SK-N-SH (cell line): Measurements from ENCODE around the gene WWC2. TPM values are rescaled to one million over a fixed set of nuclear protein-coding genes. Genes with fewer than 3 reads are reported as not detected.

ENCODE experiments used
- CTCF ChIA-PET: fragments of 300-600, 350-600 bp; formaldehyde crosslinking; extraction: SDS; loops from one replicate; lab custom pipeline; 2021; lab: Yijun Ruan, JAX
- POLR2A ChIA-PET: fragments of 350-600 bp; sonication (Branson Sonifier 250); formaldehyde crosslinking; extraction: SDS; loops from one replicate; lab custom pipeline; 2020; ENCODE audit warnings: antibody characterized with exemption, inconsistent platforms; lab: Yijun Ruan, JAX
- DNase-seq: peaks from one replicate; pipeline ENCODE4 v3.0.0; 2012
- H2AFZ ChIP-seq: fragments of 200-600 bp; sonication (generic); 2 replicates; pipeline ENCODE4 v1.8.1; 2016; ENCODE audit warnings: antibody characterized with exemption, mild to moderate bottlenecking, low read depth
- H3F3A ChIP-seq: fragments of 200-600 bp; sonication (generic); replicated peaks from 2 replicates; pipeline ENCODE3; 2016; ENCODE audit warnings: antibody characterized with exemption, mild to moderate bottlenecking; ENCODE audit not compliant: insufficient read depth
- H3K27ac ChIP-seq, 2 experiments: fragments of 200-500 bp in 1 of 2; fragments of 200-600 bp in 1 of 2; sonication (Bioruptor generic) in 1 of 2; sonication (generic), shearing (Covaris generic) in 1 of 2; 2 replicates each; pipeline versions ENCODE4 v1.5.1 to v1.6.1; 2014 to 2016; ENCODE audit warnings: low read depth in 2 of 2, inconsistent platforms in 1 of 2, low read length in 1 of 2, mild to moderate bottlenecking in 1 of 2, mixed read lengths in 1 of 2
- H3K27me3 ChIP-seq: fragments of 200-600 bp; sonication (generic), shearing (Covaris generic); 2 replicates; pipeline ENCODE4 v1.6.1; 2016; ENCODE audit warnings: mixed run types; ENCODE audit not compliant: insufficient read depth
- H3K36me3 ChIP-seq, 2 experiments: fragments of 200-500 bp in 1 of 2; fragments of 200-600 bp in 1 of 2; sonication (Bioruptor generic) in 1 of 2; sonication (generic) in 1 of 2; replicated peaks in 1 of 2; 2 replicates each; pipeline versions ENCODE3 to v1.5.1; 2014 to 2016; ENCODE audit warnings: low read length in 1 of 2, mild to moderate bottlenecking in 1 of 2; ENCODE audit not compliant: insufficient read depth in 2 of 2, control insufficient read depth in 1 of 2
- H3K4me1 ChIP-seq, 2 experiments: fragments of 200-500 bp in 1 of 2; fragments of 200-600 bp in 1 of 2; sonication (Bioruptor generic) in 1 of 2; sonication (generic), shearing (Covaris generic) in 1 of 2; 2 replicates each; pipeline versions ENCODE4 v1.5.1 to v1.6.1; 2014 to 2016; ENCODE audit warnings: low read depth in 1 of 2, low read length in 1 of 2, mixed run types in 1 of 2; ENCODE audit not compliant: insufficient read depth in 2 of 2, control insufficient read depth in 1 of 2
- H3K4me2 ChIP-seq: fragments of 200-600 bp; sonication (generic), shearing (Covaris generic); 2 replicates; pipeline ENCODE4 v1.6.1; 2017; ENCODE audit warnings: mixed run types
- H3K4me3 ChIP-seq, 2 experiments: fragments of 200-500 bp in 1 of 2; fragments of 200-600 bp in 1 of 2; sonication (Bioruptor generic) in 1 of 2; sonication (generic), shearing (Covaris generic) in 1 of 2; 2 replicates each; pipeline versions ENCODE4 v1.5.1 to v1.8.1; 2014 to 2016; ENCODE audit warnings: low read depth in 2 of 2, inconsistent platforms in 1 of 2, low read length in 1 of 2, mild to moderate bottlenecking in 1 of 2, mixed read lengths in 1 of 2, moderate library complexity in 1 of 2
- H3K79me2 ChIP-seq: fragments of 200-600 bp; sonication (generic); 2 replicates; pipeline ENCODE4 v1.8.1; 2017; ENCODE audit warnings: mild to moderate bottlenecking; ENCODE audit not compliant: insufficient read depth
- H3K9ac ChIP-seq: fragments of 200-600 bp; sonication (generic); 2 replicates; pipeline ENCODE4 v1.6.1; 2017; ENCODE audit warnings: mixed run types
- H3K9me2 ChIP-seq: fragments of 200-600 bp; sonication (generic); 2 replicates; pipeline ENCODE4 v1.6.1; 2017; ENCODE audit warnings: mixed run types
- H3K9me3 ChIP-seq: fragments of 200-600 bp; sonication (generic); 2 replicates; pipeline ENCODE4 v1.6.1; 2017; ENCODE audit warnings: mixed run types, mild to moderate bottlenecking, moderate library complexity
- H4K20me1 ChIP-seq: fragments of 200-600 bp; sonication (generic); 2 replicates; pipeline ENCODE4 v1.6.1; 2017; ENCODE audit warnings: mild to moderate bottlenecking, mixed run types; ENCODE audit not compliant: insufficient read depth
- CHD2 ChIP-seq: fragments of 150-350 bp; IDR thresholded peaks from 2 replicates; pipeline ENCODE4 v1.6.1; 2018; ENCODE audit warnings: low read length; ENCODE audit not compliant: partially characterized antibody
- ELF1 ChIP-seq: IDR thresholded peaks from 2 replicates; pipeline ENCODE4 v1.4.0; 2012
- EP300 ChIP-seq, 2 experiments: IDR thresholded peaks; 2 replicates each; pipeline versions ENCODE4 v1.4.0 to v1.6.1; 2012; ENCODE audit warnings: borderline replicate concordance in 1 of 2, low read depth in 1 of 2, low read length in 1 of 2
- EZH2phosphoT487 ChIP-seq: fragments of 200-600 bp; sonication (generic); IDR thresholded peaks from 2 replicates; pipeline ENCODE4 v1.6.1; 2017; ENCODE audit warnings: low read depth, mixed run types, mild to moderate bottlenecking, antibody characterized with exemption, moderate library complexity, borderline replicate concordance
- FOXJ3 ChIP-seq: sonication (generic); formaldehyde crosslinking; IDR thresholded peaks from 2 replicates; pipeline ENCODE4 v1.5.1; 2020; ENCODE audit warnings: mild to moderate bottlenecking, missing genetic modification reagents
- GABPA ChIP-seq: IDR thresholded peaks from 2 replicates; pipeline ENCODE4 v1.4.0; 2012; ENCODE audit warnings: low read depth, mild to moderate bottlenecking
- GATA2 ChIP-seq: sonication (generic); formaldehyde crosslinking; IDR thresholded peaks from 2 replicates; pipeline ENCODE4 v1.5.0; 2020; ENCODE audit warnings: mild to moderate bottlenecking, missing genetic modification reagents
- MXI1 ChIP-seq: IDR thresholded peaks from 2 replicates; pipeline ENCODE4 v1.6.1; 2012; ENCODE audit warnings: mild to moderate bottlenecking, low read depth, low read length, improper control_type of control experiment
- RCOR1 ChIP-seq: fragments of 150-350 bp; IDR thresholded peaks from 2 replicates; pipeline ENCODE4 v1.6.1; 2017; ENCODE audit warnings: antibody characterized with exemption, low read length
- RFX5 ChIP-seq: IDR thresholded peaks from 2 replicates; pipeline ENCODE4 v1.6.1; 2012; ENCODE audit warnings: mild to moderate bottlenecking, improper control_type of control experiment, low read length
- RXRA ChIP-seq: IDR thresholded peaks from 2 replicates; pipeline ENCODE4 v1.4.0; 2012; ENCODE audit warnings: low read depth, mild to moderate bottlenecking, borderline replicate concordance
- TCF12 ChIP-seq: IDR thresholded peaks from 2 replicates; pipeline ENCODE4 v1.4.0; 2012
- WGBS: methylation state at CpG from one replicate; pipeline ENCODE4 v1.1.6; 2017; ENCODE audit warnings: low lambda C conversion rate; 5-methylcytosine and 5-hydroxymethylcytosine counted together
- polyA plus RNA-seq, 3 experiments: library from polyadenylated mRNA; depleted of rRNA; stranded (reverse); fragments of >200 nt; gene quantifications; 2 replicates each; pipeline ENCODE4 v1.2.3, GENCODE V29; 2012
- TF ChIP-seq, protein P1 (sequence below): IDR thresholded peaks from 2 replicates; pipeline ENCODE4 v1.4.0; 2012; ENCODE audit warnings: low read depth, borderline replicate concordance
- TF ChIP-seq, protein P2 (sequence below): fragments of 150-350 bp; IDR thresholded peaks from 2 replicates; pipeline ENCODE4 v1.6.1; 2016; ENCODE audit warnings: mild to moderate bottlenecking, low read depth, low read length
- TF ChIP-seq, protein P3 (sequence below): IDR thresholded peaks from 2 replicates; pipeline ENCODE4 v1.6.1; 2012; ENCODE audit warnings: mild to moderate bottlenecking, low read depth, low read length, moderate library complexity
- TF ChIP-seq, protein P4 (sequence below): IDR thresholded peaks from 2 replicates; pipeline ENCODE4 v1.4.0; 2012; ENCODE audit warnings: low read depth

WWC2 gene
- polyA plus RNA-seq, 1 of the 3 experiments (the other 2 are of a cell fraction) = 18.4 TPM

DNA sequence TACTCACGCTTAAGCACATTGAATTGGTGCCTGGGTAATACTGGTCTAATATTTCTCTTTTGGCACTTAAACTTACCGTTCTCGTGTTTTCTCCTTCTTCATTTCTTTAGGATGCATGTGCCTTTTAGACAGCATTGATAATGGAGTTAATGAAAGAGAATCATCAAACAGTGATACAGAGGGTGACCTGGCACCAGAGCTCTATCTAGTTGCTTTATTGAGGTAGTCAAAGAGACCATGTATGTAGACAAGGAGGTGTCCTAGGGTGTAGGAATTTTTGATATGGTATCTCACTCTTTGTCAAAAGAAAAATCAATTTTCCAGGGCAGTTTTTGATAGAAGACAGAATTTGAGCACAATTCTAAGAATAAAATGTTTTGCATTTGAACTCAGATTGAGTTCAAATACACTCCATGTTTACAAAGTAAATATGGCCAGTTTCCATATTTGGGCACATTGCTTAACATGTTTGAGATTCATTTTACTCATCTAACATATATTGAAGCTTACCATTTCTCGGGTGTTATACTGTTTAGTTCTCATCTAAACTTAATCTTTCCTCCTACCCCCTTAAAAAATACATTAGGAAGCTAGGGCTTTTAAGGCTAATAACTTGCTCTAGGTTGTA is 92.0 kb downstream of the WWC2 start:
- H3F3A ChIP-seq = no peaks in the 10 kb centered on the region
- peaks cover 3 to 16% of the 10 kb centered on the region in 2 experiments; a peak in 2 of 4 replicates for H3K4me1 ChIP-seq
- peaks cover 55% of the 10 kb centered on the region for H3K79me2 ChIP-seq
- H3K9me2 ChIP-seq = no peaks in the 10 kb centered on the region
- TF ChIP-seq RCOR1 (no peak), TCF12 (no peak), EZH2phosphoT487 (no peak), RFX5 (no peak), RXRA (no peak), FOXJ3 (no peak), MXI1 (no peak), GABPA (no peak), ELF1 (no peak), EP300 (IDR thresholded peaks at IDR 0.05; ENCODE audit: borderline replicate concordance in 1 of 2, low read depth in 1 of 2, low read length in 1 of 2) (no peak), GATA2 (CRISPR knock-in tag) (no peak), CHD2 (no peak)
- TF ChIP-seq, protein P1, sequence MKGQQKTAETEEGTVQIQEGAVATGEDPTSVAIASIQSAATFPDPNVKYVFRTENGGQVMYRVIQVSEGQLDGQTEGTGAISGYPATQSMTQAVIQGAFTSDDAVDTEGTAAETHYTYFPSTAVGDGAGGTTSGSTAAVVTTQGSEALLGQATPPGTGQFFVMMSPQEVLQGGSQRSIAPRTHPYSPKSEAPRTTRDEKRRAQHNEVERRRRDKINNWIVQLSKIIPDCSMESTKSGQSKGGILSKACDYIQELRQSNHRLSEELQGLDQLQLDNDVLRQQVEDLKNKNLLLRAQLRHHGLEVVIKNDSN = no peak
- TF ChIP-seq, protein P2, sequence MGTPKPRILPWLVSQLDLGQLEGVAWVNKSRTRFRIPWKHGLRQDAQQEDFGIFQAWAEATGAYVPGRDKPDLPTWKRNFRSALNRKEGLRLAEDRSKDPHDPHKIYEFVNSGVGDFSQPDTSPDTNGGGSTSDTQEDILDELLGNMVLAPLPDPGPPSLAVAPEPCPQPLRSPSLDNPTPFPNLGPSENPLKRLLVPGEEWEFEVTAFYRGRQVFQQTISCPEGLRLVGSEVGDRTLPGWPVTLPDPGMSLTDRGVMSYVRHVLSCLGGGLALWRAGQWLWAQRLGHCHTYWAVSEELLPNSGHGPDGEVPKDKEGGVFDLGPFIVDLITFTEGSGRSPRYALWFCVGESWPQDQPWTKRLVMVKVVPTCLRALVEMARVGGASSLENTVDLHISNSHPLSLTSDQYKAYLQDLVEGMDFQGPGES = no peak
- TF ChIP-seq, protein P3, sequence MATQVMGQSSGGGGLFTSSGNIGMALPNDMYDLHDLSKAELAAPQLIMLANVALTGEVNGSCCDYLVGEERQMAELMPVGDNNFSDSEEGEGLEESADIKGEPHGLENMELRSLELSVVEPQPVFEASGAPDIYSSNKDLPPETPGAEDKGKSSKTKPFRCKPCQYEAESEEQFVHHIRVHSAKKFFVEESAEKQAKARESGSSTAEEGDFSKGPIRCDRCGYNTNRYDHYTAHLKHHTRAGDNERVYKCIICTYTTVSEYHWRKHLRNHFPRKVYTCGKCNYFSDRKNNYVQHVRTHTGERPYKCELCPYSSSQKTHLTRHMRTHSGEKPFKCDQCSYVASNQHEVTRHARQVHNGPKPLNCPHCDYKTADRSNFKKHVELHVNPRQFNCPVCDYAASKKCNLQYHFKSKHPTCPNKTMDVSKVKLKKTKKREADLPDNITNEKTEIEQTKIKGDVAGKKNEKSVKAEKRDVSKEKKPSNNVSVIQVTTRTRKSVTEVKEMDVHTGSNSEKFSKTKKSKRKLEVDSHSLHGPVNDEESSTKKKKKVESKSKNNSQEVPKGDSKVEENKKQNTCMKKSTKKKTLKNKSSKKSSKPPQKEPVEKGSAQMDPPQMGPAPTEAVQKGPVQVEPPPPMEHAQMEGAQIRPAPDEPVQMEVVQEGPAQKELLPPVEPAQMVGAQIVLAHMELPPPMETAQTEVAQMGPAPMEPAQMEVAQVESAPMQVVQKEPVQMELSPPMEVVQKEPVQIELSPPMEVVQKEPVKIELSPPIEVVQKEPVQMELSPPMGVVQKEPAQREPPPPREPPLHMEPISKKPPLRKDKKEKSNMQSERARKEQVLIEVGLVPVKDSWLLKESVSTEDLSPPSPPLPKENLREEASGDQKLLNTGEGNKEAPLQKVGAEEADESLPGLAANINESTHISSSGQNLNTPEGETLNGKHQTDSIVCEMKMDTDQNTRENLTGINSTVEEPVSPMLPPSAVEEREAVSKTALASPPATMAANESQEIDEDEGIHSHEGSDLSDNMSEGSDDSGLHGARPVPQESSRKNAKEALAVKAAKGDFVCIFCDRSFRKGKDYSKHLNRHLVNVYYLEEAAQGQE = no peak
- TF ChIP-seq, protein P4, sequence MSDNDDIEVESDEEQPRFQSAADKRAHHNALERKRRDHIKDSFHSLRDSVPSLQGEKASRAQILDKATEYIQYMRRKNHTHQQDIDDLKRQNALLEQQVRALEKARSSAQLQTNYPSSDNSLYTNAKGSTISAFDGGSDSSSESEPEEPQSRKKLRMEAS = no peak
- no peaks in the 10 kb centered on the region for H3K9me3 ChIP-seq
- WGBS = 87% methylated on average over 4 of the region's 4 CpGs
- no peak overlapping the region for H3K4me2 ChIP-seq
- H3K36me3 ChIP-seq = peaks cover 0 to 4% of the 10 kb centered on the region in 2 experiments
- DNase-seq = no peak
- POLR2A ChIA-PET = no interaction called here
- no peak overlapping the region for H3K4me3 ChIP-seq
- H3K27ac ChIP-seq = no peak overlapping the region
- H3K9ac ChIP-seq = no peak overlapping the region
- no peaks in the 10 kb centered on the region for H4K20me1 ChIP-seq
- H3K27me3 ChIP-seq = no peaks in the 10 kb centered on the region
- CTCF ChIA-PET = interaction anchor here (0.9 to 1.2 kb wide), 2 partner anchors 49 to 71 kb away, joined by 3 to 4 read pairs; no protein-coding TSS in a partner anchor
- no peak overlapping the region for H2AFZ ChIP-seq
